Activated T-cell treated with anti-CD3 and anti-CD28 coated beads, Interleukin-2, amount 50 U/mL, for 4 hours (primary cell): Measurements from ENCODE around the gene STX4. TPM values are rescaled to one million over a fixed set of nuclear protein-coding genes. Genes with fewer than 3 reads are reported as not detected.

Source experiments
- ATAC-seq, 2 donors: fragments of 200-7000 bp; cut with Tn5 transposase; one replicate each; pipeline ENCODE4 v1.10.0; 2021
- DNase-seq: peaks from one replicate; pipeline ENCODE4 v3.0.0-alpha.2; 2020
- H3K27me3 Mint-ChIP-seq: one replicate; pipeline ENCODE4 v1.8.0; 2021; ENCODE audit warnings: low read depth, mixed read lengths
- H3K36me3 Mint-ChIP-seq: one replicate; pipeline ENCODE4 v1.8.0; 2022; ENCODE audit warnings: mixed read lengths; ENCODE audit not compliant: insufficient read depth
- H3K4me1 Mint-ChIP-seq: one replicate; pipeline ENCODE4 v1.8.0; 2021; ENCODE audit warnings: low read depth, mixed read lengths
- H3K4me3 Mint-ChIP-seq: one replicate; pipeline ENCODE4 v1.8.0; 2021; ENCODE audit warnings: mild to moderate bottlenecking, moderate library complexity, mixed read lengths
- H3K9me3 Mint-ChIP-seq: one replicate; pipeline ENCODE4 v1.8.0; 2021; ENCODE audit warnings: mixed read lengths
- total RNA-seq, 3 donors: library from RNA; stranded (reverse); gene quantifications; one replicate each; pipeline ENCODE4 v1.2.1, GENCODE V29; 2021

The STX4 gene
- total RNA-seq, 3 donors from 2014 or later: 53.1 to 81.7 (median 63.8) TPM

DNA sequence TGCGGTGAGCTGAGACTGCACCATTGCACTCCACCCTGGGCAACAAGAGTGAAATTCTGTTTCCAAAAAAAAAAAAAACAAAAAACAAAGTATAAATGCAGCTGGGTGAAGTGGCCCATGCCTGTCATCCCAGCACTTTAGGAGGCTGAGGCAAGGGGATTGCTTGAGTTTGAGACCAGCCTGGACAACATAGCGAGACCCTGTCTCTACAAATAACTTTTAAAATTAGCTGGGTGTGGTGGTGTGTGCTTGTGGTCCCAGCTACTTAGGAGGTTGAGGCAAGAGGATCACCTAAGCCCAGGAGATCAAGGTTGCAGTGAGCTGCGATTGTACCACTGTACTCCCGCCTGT, 10.1 kb upstream of the STX4 start:
- Mint-ChIP-seq H3K9me3 (no peaks in the 10 kb centered on the region), H3K27me3 (peaks cover 2% of the 10 kb centered on the region), H3K36me3 (no peaks in the 10 kb centered on the region), H3K4me1 (no peaks in the 10 kb centered on the region), H3K4me3 (no peak overlapping the region)
- DNase-seq: no peak
- no peak for ATAC-seq

DNA sequence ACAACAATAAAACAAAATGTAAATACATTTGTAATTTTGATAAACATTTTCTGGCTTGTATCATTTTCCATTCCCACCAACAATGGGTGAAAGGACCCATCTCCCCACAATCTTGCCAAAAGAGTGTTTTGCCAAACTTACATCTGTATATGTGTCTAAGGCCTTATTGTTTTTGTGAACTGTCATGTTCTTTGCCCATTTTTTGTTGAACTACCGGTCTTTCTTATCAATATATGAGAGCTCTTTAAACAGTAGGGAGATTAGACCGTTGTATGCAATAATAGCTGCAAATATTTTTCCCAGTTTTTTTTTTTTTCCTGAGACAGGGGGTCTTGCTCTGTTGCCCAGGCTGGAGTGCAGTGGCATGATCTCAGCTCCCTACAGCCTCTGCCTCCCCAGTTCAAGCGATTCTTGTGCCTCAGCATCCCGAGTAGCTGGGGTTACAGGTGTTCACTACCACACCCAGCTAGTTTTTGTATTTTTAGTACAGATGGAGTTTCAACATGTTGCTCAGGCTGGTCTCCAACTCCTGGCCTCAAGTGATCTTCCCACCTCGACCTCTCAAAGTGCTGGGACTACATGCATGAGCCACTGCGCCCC, 9.6 kb upstream of the STX4 start:
- Mint-ChIP-seq H3K4me3 (no peak overlapping the region), H3K36me3 (no peaks in the 10 kb centered on the region), H3K4me1 (no peaks in the 10 kb centered on the region), H3K27me3 (no peaks in the 10 kb centered on the region), H3K9me3 (no peaks in the 10 kb centered on the region)
- no peak for ATAC-seq
- no peak for DNase-seq

DNA sequence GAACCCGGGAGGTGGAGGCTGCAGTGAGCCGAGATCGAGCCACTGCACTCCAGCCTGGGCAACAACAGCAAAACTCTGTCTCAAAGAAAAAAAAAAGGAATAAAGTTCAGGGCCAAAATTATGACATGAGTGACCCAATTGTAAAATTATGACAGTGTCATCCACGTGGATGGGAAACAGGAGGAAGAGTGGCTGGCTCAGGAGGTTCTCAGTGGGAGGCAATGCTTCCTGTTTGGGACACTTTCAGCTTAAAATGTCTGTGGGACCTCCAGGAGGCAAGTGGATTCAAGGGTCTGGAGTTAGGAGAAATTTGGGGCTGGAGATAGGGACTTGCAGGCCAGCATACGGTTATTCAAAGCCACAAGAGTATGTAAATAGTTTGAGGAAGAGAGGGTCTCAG, 8.0 kb upstream of the STX4 start:
- Mint-ChIP-seq H3K36me3 (no peaks in the 10 kb centered on the region), H3K4me3 (no peak overlapping the region), H3K27me3 (no peaks in the 10 kb centered on the region), H3K9me3 (no peaks in the 10 kb centered on the region), H3K4me1 (no peaks in the 10 kb centered on the region)
- no peak for ATAC-seq
- DNase-seq: no peak

DNA sequence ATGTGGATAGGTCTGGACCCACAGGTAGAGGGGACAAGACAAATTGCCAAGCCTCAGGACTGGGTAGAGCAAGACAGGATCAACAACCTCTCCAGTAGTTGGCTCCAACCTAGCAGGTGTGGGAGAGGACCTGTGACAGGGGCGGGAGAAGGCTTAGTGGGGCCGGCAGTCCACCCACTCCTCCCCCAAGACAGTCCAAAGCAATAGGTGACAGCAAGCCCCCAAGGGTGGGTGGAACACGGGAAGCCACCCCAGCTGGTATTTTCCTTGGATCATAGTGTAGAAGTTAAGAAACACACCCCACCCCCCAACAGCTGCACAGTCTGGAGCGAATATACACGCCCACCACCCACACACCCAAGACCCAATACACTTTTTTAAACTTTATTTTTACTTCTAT, 4.1 kb upstream of the STX4 start:
- H3K36me3 Mint-ChIP-seq: peaks cover 1% of the 10 kb centered on the region
- peaks cover 10% of the 10 kb centered on the region for H3K4me1 Mint-ChIP-seq
- H3K27me3 Mint-ChIP-seq: no peaks in the 10 kb centered on the region
- DNase-seq: no peak
- H3K9me3 Mint-ChIP-seq: no peaks in the 10 kb centered on the region
- no peak for ATAC-seq
- H3K4me3 Mint-ChIP-seq: no peak overlapping the region

DNA sequence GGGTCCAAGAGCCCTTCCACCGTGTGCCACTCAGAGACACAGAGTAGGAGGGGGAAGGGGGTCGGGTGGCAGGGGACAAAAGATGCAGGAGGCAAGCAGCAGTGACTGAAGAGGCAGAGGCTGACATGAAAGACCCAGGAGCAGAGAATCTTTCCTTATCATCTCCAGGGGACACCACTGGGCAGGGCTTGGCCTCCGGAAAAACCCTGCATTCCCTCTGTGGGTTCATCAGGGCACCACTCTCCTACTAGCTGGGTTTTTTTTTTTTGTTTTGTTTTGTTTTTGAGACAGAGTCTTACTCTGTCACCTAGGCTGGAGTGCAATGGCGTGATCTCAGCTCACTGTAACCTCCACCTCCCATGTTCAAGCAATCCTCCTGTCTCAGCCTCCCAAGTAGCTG, 2.1 kb upstream of the STX4 start:
- Mint-ChIP-seq H3K4me1 (peaks cover 21% of the 10 kb centered on the region), H3K9me3 (no peaks in the 10 kb centered on the region), H3K36me3 (peaks cover 5% of the 10 kb centered on the region), H3K27me3 (no peaks in the 10 kb centered on the region), H3K4me3 (no peak overlapping the region)
- no peak for DNase-seq
- ATAC-seq: no peak

DNA sequence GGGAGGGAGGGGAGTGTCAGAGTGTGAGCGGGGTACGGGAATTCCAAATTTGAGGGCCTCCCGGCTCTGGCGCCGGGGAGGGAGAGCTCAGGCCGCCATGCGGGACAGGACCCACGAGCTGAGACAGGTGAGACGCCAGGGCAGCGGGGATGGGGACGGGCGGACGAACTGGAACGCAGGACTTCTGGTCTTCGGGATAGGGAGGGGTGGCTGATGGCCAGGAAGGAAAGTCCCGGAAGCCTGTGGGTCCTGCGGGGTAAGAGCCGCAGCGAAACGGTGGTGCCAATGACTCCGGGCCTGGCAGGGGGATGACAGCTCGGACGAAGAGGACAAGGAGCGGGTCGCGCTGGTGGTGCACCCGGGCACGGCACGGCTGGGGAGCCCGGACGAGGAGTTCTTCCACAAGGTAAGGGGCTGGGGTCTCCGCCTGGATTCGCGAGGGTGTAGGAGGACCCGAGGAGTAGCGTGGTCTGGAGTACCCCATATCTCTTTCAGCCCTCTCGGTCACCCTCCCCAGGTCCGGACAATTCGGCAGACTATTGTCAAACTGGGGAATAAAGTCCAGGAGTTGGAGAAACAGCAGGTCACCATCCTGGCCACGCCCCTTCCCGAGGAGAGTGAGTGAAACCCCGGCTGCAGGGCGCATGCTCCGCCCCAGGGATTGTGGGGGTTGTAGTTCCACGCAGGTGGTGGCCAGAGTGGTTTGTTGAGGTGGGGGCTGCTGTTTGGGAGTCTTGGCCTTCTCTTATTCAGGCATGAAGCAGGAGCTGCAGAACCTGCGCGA, 543 bp downstream of the STX4 start:
- DNase-seq (peak; percentile 82), ATAC-seq (peak; percentile 53 to 62)
- no peaks in the 10 kb centered on the region for H3K9me3 Mint-ChIP-seq
- no peaks in the 10 kb centered on the region for H3K27me3 Mint-ChIP-seq
- peaks cover 23% of the 10 kb centered on the region for H3K4me1 Mint-ChIP-seq
- peaks cover 17% of the 10 kb centered on the region for H3K36me3 Mint-ChIP-seq
- H3K4me3 Mint-ChIP-seq: peak overlapping the region; percentile 95

DNA sequence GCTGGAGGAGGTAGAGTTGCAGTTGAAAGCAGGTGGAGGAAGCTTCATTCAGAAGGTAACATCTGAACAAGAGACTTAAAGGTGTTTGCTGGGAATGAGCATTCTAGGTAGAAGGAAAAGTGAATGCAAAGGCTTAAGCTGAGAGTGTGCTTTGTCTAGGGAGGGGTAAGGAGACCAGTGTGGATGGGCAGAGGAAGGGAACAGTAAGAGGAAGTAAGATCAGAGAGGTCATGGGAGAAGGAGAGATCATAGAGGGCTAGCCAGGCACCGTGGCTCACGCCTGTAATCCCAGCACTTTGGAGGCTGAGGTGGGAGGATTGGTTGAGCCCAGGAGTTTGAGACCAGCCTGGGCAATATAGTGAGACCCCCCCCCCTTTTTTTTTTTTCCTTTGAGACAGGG, 3.3 kb downstream of the STX4 start:
- Mint-ChIP-seq H3K4me3 (no peak overlapping the region), H3K27me3 (no peaks in the 10 kb centered on the region), H3K9me3 (no peaks in the 10 kb centered on the region), H3K36me3 (peaks cover 22% of the 10 kb centered on the region), H3K4me1 (peaks cover 22% of the 10 kb centered on the region)
- ATAC-seq: no peak
- DNase-seq: no peak

DNA sequence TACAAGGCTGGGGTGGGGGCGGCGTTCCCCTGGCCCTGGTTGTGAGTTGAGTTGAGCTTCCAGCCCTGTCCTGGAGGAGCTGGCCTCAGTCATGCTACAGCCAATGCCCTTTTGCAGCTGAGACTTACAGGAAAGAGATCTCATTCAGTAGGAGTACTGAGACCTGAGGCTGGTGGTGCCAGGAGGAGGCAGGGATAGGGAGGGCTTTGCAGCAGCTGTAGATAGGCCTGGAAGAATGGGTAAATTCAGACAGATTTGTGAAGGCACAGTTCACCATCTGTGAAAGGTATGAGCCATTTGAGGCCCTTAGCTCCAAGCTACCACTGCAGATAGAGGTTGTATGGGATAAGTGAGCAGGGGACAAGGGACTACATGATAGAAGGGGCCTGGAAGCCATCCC, 5.6 kb downstream of the STX4 start:
- H3K27me3 Mint-ChIP-seq: no peaks in the 10 kb centered on the region
- no peak for DNase-seq
- peaks cover 28% of the 10 kb centered on the region for H3K36me3 Mint-ChIP-seq
- no peak overlapping the region for H3K4me3 Mint-ChIP-seq
- peaks cover 15% of the 10 kb centered on the region for H3K4me1 Mint-ChIP-seq
- ATAC-seq: no peak
- no peaks in the 10 kb centered on the region for H3K9me3 Mint-ChIP-seq

DNA sequence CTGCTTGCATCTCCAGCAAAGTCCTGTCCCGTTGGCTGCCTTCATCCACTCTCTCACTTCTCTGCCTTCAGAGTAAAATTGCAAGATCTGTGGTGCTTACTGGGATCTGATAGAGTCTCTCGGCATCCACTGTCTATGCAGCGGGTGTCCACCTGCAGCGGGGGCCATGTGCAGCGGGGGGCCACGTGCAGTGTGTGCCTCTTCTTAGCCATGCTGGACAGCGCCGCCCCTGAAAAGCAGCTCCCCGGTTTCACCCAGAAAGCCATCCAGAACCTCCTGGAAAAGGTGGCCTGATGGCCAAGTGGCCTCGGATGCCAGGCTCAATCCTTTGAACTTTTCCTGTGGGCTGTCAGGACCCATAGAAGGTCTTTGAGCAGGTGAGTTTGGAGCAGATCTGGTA, 9.5 kb downstream of the STX4 start:
- no peaks in the 10 kb centered on the region for H3K4me1 Mint-ChIP-seq
- H3K36me3 Mint-ChIP-seq: peaks cover 17% of the 10 kb centered on the region
- no peaks in the 10 kb centered on the region for H3K27me3 Mint-ChIP-seq
- ATAC-seq: no peak
- no peak overlapping the region for H3K4me3 Mint-ChIP-seq
- DNase-seq: no peak
- no peaks in the 10 kb centered on the region for H3K9me3 Mint-ChIP-seq

DNA sequence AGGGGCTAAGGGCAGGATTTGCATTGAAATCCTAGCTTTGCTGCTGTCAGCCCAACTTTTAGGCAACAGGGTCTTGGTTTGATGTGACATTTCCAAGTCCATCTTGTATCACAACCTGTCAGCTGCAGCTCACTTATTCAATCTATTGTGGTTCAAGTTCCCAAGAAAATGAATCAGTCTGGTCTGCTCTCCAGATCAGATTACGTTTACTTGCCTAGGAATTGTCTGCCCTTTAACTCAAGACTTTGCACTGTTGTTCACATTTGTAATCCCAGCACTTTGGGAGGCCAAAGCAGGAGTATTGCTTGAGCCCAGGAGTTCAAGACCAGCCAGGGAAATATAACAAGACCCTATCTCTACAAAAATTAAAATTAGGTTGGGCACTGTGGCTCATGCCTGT, 10.0 kb downstream of the STX4 start:
- ATAC-seq: no peak

DNA sequence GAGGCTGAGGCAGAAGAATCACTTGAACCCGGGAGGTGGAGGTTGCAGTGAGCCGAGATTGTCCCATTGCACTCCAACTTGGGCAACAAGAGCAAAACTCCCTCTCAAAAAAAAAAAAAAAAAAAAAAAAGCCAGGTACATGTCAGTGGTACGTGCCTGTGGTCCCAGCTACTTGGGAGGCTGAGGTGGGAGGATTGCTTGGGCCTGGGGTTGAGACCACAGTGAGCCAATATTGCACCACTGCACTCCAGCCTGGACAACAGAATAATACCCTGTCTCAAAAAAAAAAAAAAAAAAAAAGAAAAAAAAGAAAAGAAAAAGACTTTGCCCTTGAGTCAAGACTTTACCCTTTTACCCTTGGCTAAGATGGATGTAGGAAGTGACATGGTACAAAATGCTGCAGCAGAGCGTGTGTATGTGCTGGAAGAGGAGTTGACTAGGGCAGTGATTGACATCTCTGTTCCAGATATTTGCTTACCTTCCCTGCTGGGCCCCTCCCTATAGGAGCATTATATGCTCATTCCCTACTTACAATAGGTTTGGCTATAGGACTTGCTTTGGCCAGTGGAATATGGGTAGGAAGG, 10.6 kb downstream of the STX4 start:
- no peak for ATAC-seq
- no peak overlapping the region for H3K4me3 Mint-ChIP-seq

More for the DNA sequence above, 10.0 kb downstream of the STX4 start:
- H3K4me1 Mint-ChIP-seq: no peaks in the 10 kb centered on the region
- H3K4me3 Mint-ChIP-seq: no peak overlapping the region
- H3K9me3 Mint-ChIP-seq: no peaks in the 10 kb centered on the region
- no peak for DNase-seq
- peaks cover 17% of the 10 kb centered on the region for H3K36me3 Mint-ChIP-seq
- no peaks in the 10 kb centered on the region for H3K27me3 Mint-ChIP-seq

DNA sequence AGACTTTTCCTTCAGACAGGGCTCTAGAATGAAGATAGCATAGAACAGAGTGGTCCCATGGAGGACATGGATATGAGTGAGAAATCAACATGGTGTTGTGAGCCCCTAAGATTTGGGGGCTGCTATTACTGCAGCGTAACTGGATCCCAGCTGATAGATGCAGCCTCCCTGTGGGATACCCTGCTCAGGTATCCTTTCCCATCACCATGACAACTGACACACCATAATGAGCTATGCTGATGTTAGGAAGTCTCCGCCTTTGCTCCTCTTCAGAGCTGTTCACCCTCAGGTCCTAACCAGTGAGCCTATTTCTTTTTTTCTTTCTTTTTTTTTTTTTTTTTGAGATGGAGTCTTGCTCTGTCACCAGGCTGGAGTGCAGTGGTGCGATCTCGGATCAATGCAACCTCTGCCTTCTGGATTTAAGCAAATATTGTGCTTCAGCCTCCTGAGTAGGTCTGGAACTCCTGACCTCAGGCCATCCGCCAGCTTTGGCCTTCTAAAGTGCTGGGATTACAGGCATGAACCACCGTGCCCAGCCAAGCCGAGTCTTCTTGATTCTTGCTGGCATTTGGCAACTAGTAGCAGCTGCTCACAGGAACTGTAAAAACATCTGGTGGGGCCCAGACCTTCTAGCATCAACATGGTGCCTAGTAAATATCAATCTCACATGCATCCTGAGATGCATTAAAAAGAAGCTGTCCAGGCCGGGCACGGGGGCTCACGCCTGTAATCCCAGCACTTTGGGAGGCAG, 17.1 kb downstream of the STX4 start:
- DNase-seq: no peak
- H3K27me3 Mint-ChIP-seq: no peaks in the 10 kb centered on the region
- H3K4me1 Mint-ChIP-seq: no peaks in the 10 kb centered on the region
- ATAC-seq: no peak
- H3K9me3 Mint-ChIP-seq: no peaks in the 10 kb centered on the region
- H3K4me3 Mint-ChIP-seq: no peak overlapping the region
- H3K36me3 Mint-ChIP-seq: no peaks in the 10 kb centered on the region

More for the DNA sequence above, 10.6 kb downstream of the STX4 start:
- Mint-ChIP-seq H3K4me1 (no peaks in the 10 kb centered on the region), H3K36me3 (peaks cover 11% of the 10 kb centered on the region), H3K9me3 (no peaks in the 10 kb centered on the region), H3K27me3 (no peaks in the 10 kb centered on the region)
- no peak for DNase-seq

DNA sequence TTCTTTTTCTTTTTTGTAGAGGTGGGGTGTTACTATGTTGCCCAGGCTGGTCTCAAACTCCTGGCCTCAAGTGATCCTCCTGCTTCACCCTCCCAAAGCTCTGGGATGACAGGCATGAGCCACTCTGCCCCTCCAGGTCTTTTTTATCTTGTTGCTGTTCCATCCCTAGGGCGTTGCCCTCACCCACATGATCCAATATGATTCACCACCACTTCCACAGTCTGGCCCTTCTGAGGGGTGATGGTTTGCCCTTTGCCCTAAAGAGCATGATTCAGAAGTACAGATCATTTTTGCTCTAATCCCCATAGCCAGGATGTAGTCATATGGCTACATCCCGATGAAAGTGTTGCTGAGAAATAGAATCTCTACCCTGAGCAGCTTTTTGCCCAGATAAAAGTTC, 18.8 kb downstream of the STX4 start:
- Mint-ChIP-seq H3K36me3 (no peaks in the 10 kb centered on the region), H3K9me3 (no peaks in the 10 kb centered on the region), H3K27me3 (no peaks in the 10 kb centered on the region), H3K4me3 (no peak overlapping the region), H3K4me1 (no peaks in the 10 kb centered on the region)
- DNase-seq: no peak
- peak in 1 of 2 donors; percentile 55 for ATAC-seq

DNA sequence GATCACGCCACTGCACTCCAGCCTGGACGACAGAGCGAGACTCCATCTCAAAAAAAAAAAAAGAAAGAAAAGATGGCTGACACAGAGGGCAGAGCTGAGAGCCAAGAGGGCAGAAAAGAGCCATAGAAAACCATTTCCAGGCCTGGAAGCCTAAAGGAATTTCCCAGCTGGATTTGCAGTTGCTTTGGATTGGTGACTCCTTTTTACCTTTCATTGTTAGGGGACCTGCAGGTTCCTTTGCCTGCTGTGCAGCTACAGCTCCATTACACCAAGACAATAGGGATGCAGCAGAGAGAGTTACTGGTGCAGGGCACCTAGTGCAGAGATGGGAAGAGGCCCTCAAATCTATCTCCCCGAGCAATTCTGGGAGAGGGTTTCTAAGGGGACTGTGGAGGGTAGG, 22.3 kb downstream of the STX4 start:
- Mint-ChIP-seq H3K27me3 (no peaks in the 10 kb centered on the region), H3K4me3 (no peak overlapping the region), H3K9me3 (no peaks in the 10 kb centered on the region), H3K36me3 (peaks cover 9% of the 10 kb centered on the region), H3K4me1 (no peaks in the 10 kb centered on the region)
- DNase-seq (no peak), ATAC-seq (no peak)
